Measurements from ENCODE around the gene CHRDL2.

The CHRDL2 gene

DNA sequence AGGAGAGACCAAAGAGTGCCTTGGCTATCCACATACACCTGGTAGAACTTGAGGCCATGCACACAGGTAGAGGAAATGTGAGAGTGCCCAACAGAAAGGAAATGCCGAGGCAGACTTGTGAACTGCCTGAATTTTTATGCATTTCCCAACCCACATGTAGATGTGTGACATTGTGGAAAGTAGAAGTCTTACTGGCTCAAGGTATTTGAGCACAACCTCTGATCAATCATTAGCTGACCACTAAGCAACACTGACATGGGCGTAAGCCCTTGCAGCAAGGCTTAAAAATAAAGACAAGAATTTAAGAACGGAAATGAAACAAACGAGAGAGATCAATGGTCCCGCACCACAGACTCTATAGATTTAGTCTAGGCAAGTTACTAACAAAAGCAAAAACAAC, 76.2 kb downstream of the CHRDL2 start:
- Histone ChIP-seq H3K4me2 (no peak overlapping the region), H4K20me1 (no peaks in the 10 kb centered on the region), H3K27me3 (no peaks in the 10 kb centered on the region), H3K9me3 (peaks cover 20% of the 10 kb centered on the region), H3K4me3 (no peak overlapping the region), H3K9ac (no peak overlapping the region), H3K36me3 (peaks cover 49% of the 10 kb centered on the region), H3K4me1 (no peaks in the 10 kb centered on the region), H3K27ac (no peak overlapping the region)
- TF ChIP-seq Cebpa-rat (IDR thresholded peaks at IDR 0.05) = no peak

GRCh38 chr11:74650498-74650897, 80.7 kb downstream of the CHRDL2 start:
- no peak for TF ChIP-seq Cebpa-rat (IDR thresholded peaks at IDR 0.05)
- H3K27ac ChIP-seq = no peak overlapping the region

DNA sequence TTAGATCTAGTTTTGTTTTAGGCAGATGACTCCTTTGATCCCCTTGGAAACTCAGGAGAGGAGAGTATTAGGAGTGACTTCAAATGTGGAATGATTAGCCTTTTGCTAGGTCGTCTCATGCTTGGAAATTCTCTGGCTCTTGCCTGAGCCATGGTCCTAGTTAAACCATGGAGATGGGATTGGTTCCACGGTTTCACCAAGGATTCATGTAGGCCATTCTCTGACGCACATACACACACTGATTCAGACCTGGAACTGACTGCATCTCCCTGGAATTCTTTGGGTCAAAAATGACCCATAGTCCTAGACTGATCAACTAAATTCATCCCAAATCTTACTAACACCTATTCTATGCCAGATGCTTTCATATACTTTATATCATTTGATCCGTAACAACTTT, 82.3 kb downstream of the CHRDL2 start:
- no peak for TF ChIP-seq Cebpa-rat (IDR thresholded peaks at IDR 0.05)
- H4K20me1 ChIP-seq = no peaks in the 10 kb centered on the region
- H3K9me3 ChIP-seq = no peaks in the 10 kb centered on the region
- H3K4me2 ChIP-seq = no peak overlapping the region
- H3K4me3 ChIP-seq = no peak overlapping the region
- H3K9ac ChIP-seq = no peak overlapping the region
- H3K4me1 ChIP-seq = no peaks in the 10 kb centered on the region
- H3K36me3 ChIP-seq = peaks cover 73% of the 10 kb centered on the region
- no peak overlapping the region for H3K27ac ChIP-seq
- no peaks in the 10 kb centered on the region for H3K27me3 ChIP-seq

More at GRCh38 chr11:74650498-74650897, 80.7 kb downstream of the CHRDL2 start:
- no peak overlapping the region for H3K4me2 ChIP-seq
- H3K9me3 ChIP-seq = no peaks in the 10 kb centered on the region
- H3K4me3 ChIP-seq = no peak overlapping the region
- H3K27me3 ChIP-seq = no peaks in the 10 kb centered on the region
- H4K20me1 ChIP-seq = no peaks in the 10 kb centered on the region
- H3K4me1 ChIP-seq = no peaks in the 10 kb centered on the region
- no peak overlapping the region for H3K9ac ChIP-seq
- H3K36me3 ChIP-seq = peaks cover 64% of the 10 kb centered on the region

DNA sequence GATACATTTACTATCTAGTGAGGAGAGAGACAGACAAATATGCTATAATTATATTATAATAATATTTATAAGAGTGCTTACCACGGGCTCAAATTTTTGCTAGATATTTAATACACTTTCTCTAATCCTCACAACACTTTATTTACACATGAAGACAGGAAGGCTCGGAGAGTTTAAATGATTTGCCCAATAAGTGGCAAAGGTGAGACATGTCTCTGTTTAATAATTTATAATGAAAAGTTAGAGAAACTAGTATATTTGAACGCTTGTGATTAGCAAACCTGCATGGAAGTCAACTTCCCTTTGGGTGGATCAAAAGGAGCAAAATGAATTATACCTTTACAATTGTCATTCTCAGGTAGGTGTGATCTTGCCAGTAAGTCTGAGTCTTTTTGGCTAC, 83.4 kb downstream of the CHRDL2 start:
- Histone ChIP-seq H3K4me3 (no peak overlapping the region), H3K9me3 (no peaks in the 10 kb centered on the region), H3K9ac (no peak overlapping the region), H3K4me1 (no peaks in the 10 kb centered on the region), H3K36me3 (peaks cover 78% of the 10 kb centered on the region), H3K27ac (no peak overlapping the region), H3K4me2 (no peak overlapping the region), H4K20me1 (no peaks in the 10 kb centered on the region), H3K27me3 (no peaks in the 10 kb centered on the region)
- TF ChIP-seq Cebpa-rat (IDR thresholded peaks at IDR 0.05) = no peak

DNA sequence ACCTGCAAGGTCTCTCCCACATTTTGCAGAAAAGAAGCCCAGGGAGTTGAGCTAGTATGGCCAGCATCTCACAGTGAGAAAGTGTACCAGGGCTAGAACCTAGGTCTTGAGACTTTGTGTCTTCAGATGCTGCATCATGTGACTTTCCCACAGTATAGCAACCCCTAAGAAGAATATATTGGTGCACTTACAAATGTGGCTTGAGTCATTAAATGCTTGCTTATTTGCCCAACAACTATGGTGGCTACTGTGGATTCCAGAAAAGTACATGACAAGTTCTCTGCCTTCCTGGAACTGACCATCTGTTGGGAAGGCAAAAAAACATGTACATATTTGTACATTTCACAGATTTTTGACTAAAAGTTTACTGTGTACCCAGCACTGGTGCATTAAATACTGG, 83.8 kb downstream of the CHRDL2 start:
- Histone ChIP-seq H3K36me3 (peaks cover 78% of the 10 kb centered on the region), H3K27ac (no peak overlapping the region), H3K9ac (no peak overlapping the region), H3K9me3 (no peaks in the 10 kb centered on the region), H3K4me2 (no peak overlapping the region), H3K27me3 (no peaks in the 10 kb centered on the region), H3K4me1 (no peaks in the 10 kb centered on the region), H4K20me1 (no peaks in the 10 kb centered on the region), H3K4me3 (no peak overlapping the region)
- no peak for TF ChIP-seq Cebpa-rat (IDR thresholded peaks at IDR 0.05)

DNA sequence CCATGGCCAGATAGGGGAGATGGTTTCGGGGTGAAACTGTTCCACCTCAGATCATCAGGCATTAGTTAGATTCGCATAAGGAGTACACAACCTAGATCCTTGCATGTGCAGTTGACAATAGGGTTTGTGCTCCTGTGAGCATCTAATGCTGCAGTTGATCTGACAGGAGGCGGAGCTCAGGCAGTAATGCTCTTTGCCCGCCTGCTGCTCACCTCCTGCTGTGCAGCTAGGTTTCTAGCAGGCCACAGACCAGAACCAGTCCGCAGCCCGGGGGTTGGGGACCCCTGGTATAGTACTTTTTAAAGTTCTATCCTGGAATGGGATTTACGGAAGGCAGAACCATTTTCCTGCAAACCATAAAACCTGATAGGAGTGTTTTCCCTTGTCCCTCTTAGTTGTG, 84.3 kb downstream of the CHRDL2 start:
- Histone ChIP-seq H4K20me1 (no peaks in the 10 kb centered on the region), H3K36me3 (peaks cover 80% of the 10 kb centered on the region), H3K4me1 (no peaks in the 10 kb centered on the region), H3K9ac (no peak overlapping the region), H3K9me3 (no peaks in the 10 kb centered on the region), H3K4me3 (no peak overlapping the region), H3K27me3 (no peaks in the 10 kb centered on the region), H3K27ac (no peak overlapping the region), H3K4me2 (no peak overlapping the region)
- TF ChIP-seq Cebpa-rat (IDR thresholded peaks at IDR 0.05) = no peak

Data from BLaER1 (cell line).